Ecto neural progenitor cell (in vitro differentiated cells): ENCODE measurements around the gene TBC1D4.

Source experiments
- DNase-seq: peaks from one replicate; pipeline ENCODE4 v3.0.0-alpha.2; 2018; ENCODE audit warnings: low spot score

Gene TBC1D4

DNA sequence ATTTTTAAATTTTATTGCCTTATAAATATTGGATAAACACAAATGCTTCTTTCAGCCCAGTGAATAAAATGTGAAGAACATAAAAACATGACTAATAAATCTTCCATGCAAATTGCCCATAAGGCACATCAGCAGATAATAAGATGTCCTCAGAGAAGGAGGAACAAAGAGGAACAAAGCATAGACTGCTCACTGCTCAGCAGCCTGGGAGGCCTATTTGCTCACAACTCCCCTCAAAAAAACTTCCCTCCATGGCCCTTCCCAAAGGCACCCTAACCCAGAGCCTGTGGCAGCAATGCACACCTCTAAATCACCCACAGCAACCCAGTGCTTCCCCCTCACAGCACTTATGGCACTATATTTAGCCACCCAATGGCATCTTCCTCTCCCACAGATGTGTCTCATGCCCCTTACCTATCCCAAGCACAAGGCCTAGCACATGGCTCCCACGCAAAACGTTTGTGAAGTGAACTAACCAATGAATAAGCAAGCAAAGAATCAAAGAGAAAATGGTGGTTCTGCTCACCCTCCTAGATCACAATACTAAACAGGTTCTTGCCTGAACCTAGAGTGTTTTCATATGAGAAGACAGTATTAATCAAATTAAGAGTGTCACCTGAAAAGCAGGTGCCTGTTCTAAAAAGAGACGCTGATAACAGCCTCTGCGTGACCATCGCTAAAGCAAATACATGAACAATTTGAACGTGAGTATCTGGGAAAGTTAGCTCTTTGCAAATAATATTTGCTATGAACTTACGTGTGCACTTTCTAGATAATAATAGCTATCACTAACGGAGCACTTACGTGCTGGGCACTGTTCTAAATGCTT is 96.9 kb downstream of the TBC1D4 start:
- DNase-seq = no peak

DNA sequence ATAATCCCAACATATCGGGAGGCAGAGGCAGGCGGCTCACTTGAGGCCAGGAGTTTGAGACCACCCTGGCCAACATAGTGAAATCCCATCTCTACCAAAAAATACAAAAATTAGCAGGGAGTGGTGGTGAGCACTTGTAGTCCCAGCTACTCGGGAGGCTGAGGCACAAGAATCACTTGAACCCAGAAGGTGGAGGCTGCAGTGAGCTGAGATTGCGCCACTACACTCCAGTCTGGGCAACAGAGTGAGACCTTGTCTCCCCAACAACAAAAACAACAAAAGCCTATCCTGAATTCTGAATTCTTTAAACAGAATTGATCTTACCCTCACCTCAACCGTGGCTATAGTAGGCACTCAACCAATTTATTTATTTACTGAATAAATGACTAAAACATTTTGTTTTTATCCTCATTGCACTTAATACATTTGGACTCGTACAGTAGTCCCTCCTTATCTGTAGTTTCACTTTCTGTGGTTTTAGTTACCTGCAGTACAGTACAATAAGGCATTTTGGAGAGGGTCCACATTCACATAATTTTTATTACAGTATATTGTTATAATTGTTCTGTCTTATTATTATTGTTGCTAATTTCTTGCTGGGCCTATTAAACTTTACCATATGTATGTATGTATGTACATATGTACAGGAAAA is 98.8 kb downstream of the TBC1D4 start:
- DNase-seq = no peak

DNA sequence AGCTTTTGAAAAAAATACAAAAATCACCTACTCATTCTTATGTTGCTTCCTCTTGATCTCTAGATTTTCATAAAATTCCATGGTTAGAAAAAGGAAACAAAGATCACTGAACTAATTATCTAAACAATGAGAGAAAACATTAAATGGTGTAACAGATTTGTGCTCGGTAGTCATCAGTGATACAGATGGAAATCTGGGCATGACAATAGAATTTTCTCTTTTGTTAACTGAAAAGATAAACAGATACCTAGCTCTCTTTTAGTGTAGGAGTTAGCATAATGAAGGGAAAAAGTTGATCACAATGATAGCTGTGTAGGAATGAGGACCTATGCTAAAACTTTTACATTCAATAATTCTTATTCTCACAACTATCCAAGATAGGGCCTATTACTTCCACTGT is 103.7 kb downstream of the TBC1D4 start:
- no peak for DNase-seq

DNA sequence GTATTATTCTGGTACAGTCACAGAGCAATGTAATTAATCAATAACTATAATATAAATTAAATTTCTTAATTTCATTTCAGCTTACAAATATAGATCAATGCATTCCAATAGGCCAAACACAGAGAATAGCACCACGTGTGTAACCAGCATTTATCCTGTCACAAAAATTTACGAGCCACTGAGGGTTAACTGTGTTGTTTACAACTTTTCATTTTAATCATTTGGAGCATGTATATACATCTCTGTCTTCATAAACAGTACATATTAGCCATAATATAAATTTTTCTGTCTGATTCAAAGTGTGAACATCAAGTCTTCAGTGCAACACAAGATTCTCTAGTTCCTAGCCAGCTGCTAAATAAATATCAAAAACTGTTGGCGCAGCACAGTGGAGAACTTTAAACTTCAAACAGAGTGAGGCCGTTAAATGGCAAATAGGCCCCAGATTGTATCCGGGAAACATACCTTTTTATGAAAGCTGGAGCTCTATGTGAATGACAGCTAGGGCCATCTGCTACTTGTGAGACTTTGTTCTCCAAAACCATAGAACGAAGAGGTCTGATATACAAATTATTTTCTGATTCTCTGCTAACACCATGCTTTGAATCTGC is 105.1 kb downstream of the TBC1D4 start:
- DNase-seq = no peak

GRCh38 chr13:75375329-75375728 is 106.6 kb downstream of the TBC1D4 start:
- DNase-seq = no peak

DNA sequence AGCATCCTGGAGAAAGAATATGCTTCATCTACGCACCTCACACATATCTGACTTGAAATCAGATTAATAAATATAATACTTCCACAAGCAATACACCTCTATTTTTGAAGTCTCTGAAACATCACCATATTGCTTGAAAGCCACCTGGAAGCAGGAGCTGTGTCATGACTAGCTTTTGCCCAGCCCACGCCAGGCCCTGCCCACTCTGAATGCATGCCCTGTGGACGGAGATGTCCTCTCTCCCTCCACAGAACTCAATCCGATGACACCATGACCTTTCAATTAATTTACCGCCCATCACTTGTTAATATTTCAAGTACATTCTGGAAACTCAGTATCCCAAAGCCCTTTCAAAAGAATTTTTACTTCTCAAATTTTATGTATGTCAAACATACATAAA is 108.0 kb downstream of the TBC1D4 start:
- DNase-seq = no peak

- no peak for DNase-seq
Measured at GRCh38 chr13:75372923-75373841, 108.8 kb downstream of the TBC1D4 start.

GRCh38 chr13:75372517-75372916 is 109.5 kb downstream of the TBC1D4 start:
- DNase-seq = no peak

- no peak for DNase-seq
Measured at GRCh38 chr13:75371203-75371602, 110.8 kb downstream of the TBC1D4 start.

GRCh38 chr13:75370774-75371173 is 111.2 kb downstream of the TBC1D4 start:
- no peak for DNase-seq

- DNase-seq = no peak
Measured at GRCh38 chr13:75369981-75370380, 112.0 kb downstream of the TBC1D4 start.

- no peak for DNase-seq
Measured at GRCh38 chr13:75368167-75368566, 113.8 kb downstream of the TBC1D4 start.

DNA sequence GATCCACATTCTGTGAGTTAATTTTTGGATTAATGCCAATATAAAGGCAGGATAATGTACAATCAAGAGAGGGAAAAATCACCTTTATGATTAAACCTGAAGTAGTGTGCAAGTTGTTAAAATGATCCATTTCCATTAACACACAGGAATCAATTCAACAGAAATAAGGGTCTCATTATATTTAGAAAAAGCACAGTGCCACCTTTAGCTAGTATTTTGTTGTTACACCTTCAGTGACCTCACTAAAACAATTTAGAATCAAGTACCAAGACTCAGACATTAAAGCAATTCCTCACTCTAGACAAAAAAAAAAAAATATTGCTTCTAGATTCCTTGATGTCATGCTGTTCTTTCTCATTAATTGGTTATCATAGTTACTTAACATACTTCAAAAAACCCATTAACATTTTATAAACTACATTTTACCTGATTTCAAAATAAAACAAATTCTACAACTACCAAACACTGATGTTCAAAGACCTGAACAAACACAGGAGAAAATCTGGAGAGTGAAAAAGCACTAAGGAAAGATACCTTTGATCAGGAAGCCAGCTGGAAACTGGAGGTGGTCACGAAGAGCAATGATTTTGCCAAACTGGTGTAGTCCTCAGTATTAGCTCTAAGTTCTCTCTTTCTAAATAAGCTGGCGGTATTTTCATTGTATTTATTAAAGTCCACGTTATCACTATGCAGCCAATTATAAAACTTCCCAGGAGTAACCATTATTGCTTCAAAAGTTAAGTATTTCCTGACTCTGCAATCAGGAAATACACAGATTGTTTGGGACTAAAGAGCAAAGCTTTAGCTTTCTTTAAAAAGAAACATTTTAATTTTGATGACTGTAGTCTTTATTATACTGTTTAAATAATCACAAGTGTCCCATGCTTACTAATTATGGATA is 115.3 kb downstream of the TBC1D4 start:
- DNase-seq = no peak

- no peak for DNase-seq
Measured at GRCh38 chr13:75365724-75366173, 116.2 kb downstream of the TBC1D4 start.

GRCh38 chr13:75364131-75364713 is 117.7 kb downstream of the TBC1D4 start:
- DNase-seq = no peak

GRCh38 chr13:75363371-75363770 is 118.6 kb downstream of the TBC1D4 start:
- DNase-seq = no peak

DNA sequence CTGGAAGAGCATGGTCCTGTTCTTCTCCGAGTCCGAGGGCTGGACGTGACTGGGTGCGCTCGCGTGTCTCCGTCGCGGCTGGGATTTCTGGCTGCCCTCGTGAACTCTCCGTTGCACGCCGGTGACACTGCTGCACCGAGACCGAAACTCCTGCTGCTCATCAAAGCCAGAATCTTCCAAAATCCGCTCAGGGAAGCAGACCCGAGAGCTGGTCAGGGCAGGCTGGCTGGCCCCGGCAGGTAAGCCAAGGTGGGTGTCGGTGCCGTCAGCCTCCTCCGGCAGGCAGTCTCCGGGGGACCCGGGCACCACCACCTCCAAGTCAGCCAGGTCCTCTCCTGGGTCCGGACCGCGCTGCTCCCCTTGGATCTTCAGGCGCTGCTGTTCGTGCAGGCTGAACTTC is 119.9 kb downstream of the TBC1D4 start:
- no peak for DNase-seq

DNA sequence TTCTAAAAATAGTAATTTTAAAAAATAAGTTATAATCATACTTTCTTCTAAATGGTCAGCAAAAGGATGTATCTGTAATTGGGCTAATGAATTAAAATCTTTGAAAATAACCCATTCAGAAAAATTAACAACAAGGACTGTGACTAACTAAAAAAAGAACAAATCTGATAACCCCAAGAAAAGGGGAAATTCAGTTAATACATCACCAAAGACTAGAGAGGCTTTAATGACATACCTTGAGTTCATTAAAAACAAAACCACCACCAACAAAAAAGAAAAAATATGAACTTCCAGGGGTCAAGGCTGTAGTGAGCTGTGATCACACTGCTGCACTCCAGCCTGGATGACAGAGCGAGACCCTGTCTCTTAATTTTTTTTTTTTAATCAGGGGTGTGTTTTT is 121.8 kb downstream of the TBC1D4 start:
- DNase-seq = no peak

- no peak for DNase-seq
Measured at GRCh38 chr13:75359266-75359665, 122.7 kb downstream of the TBC1D4 start.

DNA sequence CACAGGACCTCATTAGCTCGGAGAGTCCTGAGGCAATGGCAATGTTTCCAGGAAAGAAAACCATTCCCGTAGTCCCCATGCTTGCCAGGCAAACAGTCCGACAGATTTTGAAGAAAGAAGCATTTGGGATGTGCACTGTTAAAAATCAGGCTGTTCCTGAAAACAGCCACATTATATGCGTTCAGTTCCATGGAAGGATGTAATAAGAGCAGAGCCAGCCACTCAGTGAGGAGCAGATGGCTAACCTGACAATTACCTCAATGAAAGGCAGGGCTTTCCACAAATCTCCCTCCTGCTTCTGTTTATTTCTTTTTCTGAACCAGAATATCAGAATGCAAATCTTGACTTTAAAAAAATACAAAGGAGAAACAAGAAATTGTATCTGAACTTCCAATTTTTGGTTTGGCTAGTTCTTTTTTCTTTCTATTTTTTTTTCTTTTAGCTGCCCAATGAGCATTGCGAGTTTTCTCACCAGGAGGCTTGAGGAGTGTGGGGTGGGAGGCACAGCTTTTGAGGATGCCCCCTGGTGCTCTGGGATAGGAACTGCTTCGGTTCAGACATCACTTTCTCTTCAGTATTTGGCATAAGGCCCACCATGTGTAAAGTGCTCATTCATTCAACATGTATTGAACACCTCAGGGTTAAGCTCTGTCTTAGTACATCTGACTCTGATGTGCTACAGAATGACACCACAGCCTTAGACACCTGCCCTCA is 124.2 kb downstream of the TBC1D4 start:
- no peak for DNase-seq
